Colonic mucosa (tissue), 4 donors: ENCODE data around the gene TSPAN8. TPM values are rescaled to one million over a fixed set of nuclear protein-coding genes. Genes with fewer than 3 reads are reported as not detected.

Source experiments
- DNase-seq: peaks from one replicate; pipeline ENCODE4 v3.0.0-alpha.2; 2020
- H3K27ac ChIP-seq: fragments of 200-600 bp; one replicate; pipeline ENCODE4 v1.8.0; 2021
- H3K27me3 ChIP-seq: fragments of 200-600 bp; one replicate; pipeline ENCODE4 v1.8.0; 2021
- H3K36me3 ChIP-seq: fragments of 200-600 bp; one replicate; pipeline ENCODE4 v1.8.0; 2021
- H3K4me1 ChIP-seq: fragments of 200-600 bp; one replicate; pipeline ENCODE4 v1.8.0; 2021; ENCODE audit warnings: mild to moderate bottlenecking
- H3K4me3 ChIP-seq: fragments of 200-600 bp; one replicate; pipeline ENCODE4 v1.8.0; 2021
- H3K9ac ChIP-seq, 2 donors: one replicate each; pipeline ENCODE4 v1.7.0; 2013; ENCODE audit warnings: control low read depth in 2 of 2, low read depth in 2 of 2, low read length in 2 of 2
- H3K9me3 ChIP-seq: fragments of 200-600 bp; one replicate; pipeline ENCODE4 v1.8.0; 2021
- intact Hi-C: fragments of 100-400 bp; cut with DNase I; formaldehyde crosslinking; loops from one replicate; pipeline ENCODE4 v1.14.1; 2022
- total RNA-seq, 2 donors: library from RNA; stranded (reverse); fragmentation: NEBNext Ultra II Directional in 1 of 2; extraction: Animal tissue kit (Norgen Biotek cat#: 25700) in 1 of 2; gene quantifications; one replicate each; pipeline ENCODE4 v1.2.1, GENCODE V29; 2021
- TF ChIP-seq, protein P1 (sequence below): fragments of 200-600 bp; IDR thresholded peaks from one replicate; pipeline ENCODE4 v1.8.0; 2022; ENCODE audit warnings: antibody characterized with exemption, mild to moderate bottlenecking
- donor health status: healthy.
- donor health status: DM: no; HTN: no; CAD: no.
- donor health status: DM: no; HTN: no; CAD: no.

The TSPAN8 gene
- total RNA-seq, 2 donors from 2014 or later, result 1,318 to 1,657 TPM

DNA sequence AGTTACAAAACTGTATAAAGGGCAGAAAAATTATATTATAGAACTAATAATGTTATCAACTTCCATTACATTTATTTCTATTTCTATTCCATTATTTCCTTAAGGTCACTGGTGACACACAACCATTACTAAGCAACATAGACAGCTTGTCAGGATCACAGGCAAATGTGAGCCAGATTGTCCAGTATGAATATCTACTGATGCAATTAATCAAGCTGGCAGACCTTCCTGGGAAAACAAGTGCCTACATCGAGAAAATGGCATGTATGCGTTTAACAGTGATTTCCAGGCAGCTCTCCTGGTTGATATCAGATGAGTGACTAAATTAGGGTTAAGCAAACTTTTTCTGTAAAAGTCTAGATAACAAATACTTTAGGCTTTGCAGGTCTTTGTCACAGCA lies 36.9 kb upstream of the TSPAN8 start:
- Histone ChIP-seq H3K27me3 (no peaks in the 10 kb centered on the region), H3K4me1 (no peaks in the 10 kb centered on the region), H3K9ac (no peak overlapping the region), H3K27ac (no peak overlapping the region), H3K4me3 (no peak overlapping the region), H3K9me3 (no peaks in the 10 kb centered on the region), H3K36me3 (no peaks in the 10 kb centered on the region)
- intact Hi-C loops, result no loop called here
- TF ChIP-seq, protein P1, sequence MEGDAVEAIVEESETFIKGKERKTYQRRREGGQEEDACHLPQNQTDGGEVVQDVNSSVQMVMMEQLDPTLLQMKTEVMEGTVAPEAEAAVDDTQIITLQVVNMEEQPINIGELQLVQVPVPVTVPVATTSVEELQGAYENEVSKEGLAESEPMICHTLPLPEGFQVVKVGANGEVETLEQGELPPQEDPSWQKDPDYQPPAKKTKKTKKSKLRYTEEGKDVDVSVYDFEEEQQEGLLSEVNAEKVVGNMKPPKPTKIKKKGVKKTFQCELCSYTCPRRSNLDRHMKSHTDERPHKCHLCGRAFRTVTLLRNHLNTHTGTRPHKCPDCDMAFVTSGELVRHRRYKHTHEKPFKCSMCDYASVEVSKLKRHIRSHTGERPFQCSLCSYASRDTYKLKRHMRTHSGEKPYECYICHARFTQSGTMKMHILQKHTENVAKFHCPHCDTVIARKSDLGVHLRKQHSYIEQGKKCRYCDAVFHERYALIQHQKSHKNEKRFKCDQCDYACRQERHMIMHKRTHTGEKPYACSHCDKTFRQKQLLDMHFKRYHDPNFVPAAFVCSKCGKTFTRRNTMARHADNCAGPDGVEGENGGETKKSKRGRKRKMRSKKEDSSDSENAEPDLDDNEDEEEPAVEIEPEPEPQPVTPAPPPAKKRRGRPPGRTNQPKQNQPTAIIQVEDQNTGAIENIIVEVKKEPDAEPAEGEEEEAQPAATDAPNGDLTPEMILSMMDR, result no peak
- DNase-seq, result no peak

DNA sequence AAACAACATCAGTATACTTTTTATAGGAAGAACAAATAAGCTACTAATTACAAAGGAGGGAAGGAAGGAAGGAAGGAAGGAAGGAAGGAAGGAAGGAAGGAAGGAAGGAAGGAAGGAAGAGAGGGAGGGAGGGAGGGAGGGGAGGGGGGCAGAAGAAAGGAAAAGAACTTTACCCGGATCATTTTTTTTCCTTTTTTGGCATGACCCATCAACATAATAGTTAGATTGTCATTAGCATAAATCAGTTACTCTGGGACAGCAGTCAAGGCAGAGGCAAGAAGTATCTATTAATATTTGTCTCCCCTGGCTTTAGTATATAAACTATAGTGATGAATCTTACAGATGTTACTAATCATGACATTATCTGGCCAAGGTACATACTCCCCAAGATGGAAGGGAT lies 35.2 kb upstream of the TSPAN8 start:
- Histone ChIP-seq H3K4me1 (no peaks in the 10 kb centered on the region), H3K9me3 (no peaks in the 10 kb centered on the region), H3K27ac (no peak overlapping the region), H3K9ac (no peak overlapping the region), H3K4me3 (no peak overlapping the region), H3K36me3 (no peaks in the 10 kb centered on the region), H3K27me3 (no peaks in the 10 kb centered on the region)
- TF ChIP-seq, protein P1, result no peak
- DNase-seq, result no peak
- intact Hi-C loops, result no loop called here

DNA sequence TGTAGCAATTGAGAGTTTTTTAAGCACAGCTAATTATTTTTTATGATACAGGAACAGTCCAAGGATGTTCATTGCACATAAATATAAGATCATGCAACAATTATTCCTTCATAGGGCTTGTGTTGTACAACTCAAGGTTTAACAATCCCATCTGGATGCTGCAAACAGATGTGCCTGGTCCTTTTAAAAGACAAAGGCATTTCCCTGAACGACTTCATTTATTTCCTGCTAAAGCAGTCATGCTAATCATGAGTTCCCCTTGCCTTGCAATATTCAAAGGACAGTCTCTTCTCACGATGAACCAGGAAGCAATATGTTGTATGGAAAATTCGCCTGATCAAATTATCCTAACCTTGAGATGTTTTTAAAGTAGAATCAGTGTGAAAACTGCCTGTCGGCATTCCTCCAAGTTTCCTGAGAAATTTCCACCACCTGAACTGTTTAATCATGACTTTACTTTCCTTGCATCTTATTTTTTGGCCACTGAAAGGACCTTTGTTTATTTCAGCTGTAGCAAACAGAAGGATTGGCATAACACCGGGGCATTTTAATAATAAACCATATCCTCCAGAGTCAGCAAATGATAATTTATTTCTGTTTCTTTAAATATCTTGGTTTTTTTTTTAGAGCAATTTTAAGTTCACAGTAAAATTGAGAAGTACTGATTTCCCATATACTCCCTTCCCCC lies 33.9 kb upstream of the TSPAN8 start:
- intact Hi-C loops, result no loop called here
- no peak overlapping the region for H3K4me3 ChIP-seq
- TF ChIP-seq, protein P1, result no peak

DNA sequence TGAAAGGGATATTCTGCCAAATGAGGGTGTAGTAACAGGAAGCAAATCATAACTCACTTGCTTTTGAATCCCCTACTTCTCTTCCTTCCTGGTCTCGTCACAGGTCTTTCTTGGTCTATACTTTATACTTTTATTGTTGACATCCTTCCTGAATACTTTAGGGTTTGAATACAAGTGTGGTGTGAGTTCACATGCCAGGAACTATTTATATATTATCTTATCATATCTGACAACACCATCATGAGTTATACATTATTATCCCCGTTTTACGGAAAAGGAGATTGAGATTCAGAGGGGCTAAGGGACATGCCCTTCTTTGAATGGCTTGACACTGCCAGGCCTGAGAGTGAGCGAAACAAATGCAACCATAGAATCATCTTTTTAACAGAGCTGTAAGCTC lies 33.0 kb upstream of the TSPAN8 start:
- Histone ChIP-seq H3K36me3 (no peaks in the 10 kb centered on the region), H3K27me3 (no peaks in the 10 kb centered on the region), H3K9ac (no peak overlapping the region), H3K27ac (no peak overlapping the region), H3K4me3 (no peak overlapping the region), H3K4me1 (no peaks in the 10 kb centered on the region), H3K9me3 (no peaks in the 10 kb centered on the region)
- intact Hi-C loops, result no loop called here
- TF ChIP-seq, protein P1, result no peak
- DNase-seq, result no peak

More for the DNA sequence above, 33.9 kb upstream of the TSPAN8 start:
- H3K27ac ChIP-seq, result no peak overlapping the region
- no peak for DNase-seq
- no peak overlapping the region for H3K9ac ChIP-seq
- no peaks in the 10 kb centered on the region for H3K9me3 ChIP-seq
- no peaks in the 10 kb centered on the region for H3K36me3 ChIP-seq
- H3K4me1 ChIP-seq, result no peaks in the 10 kb centered on the region
- no peaks in the 10 kb centered on the region for H3K27me3 ChIP-seq

DNA sequence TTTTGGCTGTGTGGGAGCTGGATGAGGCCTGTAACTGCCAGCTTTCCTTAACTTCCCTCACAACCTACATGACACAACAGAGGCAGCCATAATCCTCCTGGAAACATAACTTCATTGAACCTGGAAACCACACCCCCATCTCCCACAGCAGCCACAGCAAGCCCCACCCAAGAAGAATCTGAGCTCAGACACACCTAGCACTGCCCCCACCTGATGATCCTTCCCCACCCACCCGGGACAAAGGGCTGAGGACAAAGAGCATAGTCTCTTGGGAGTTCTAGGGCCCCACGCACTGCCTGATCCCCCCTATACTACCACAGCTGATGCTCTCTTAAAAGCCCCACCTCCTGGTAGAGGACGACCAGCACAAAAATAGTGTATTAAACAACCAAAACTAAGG lies 29.6 kb upstream of the TSPAN8 start:
- Histone ChIP-seq H3K27ac (no peak overlapping the region), H3K36me3 (no peaks in the 10 kb centered on the region), H3K9ac (no peak overlapping the region), H3K4me1 (no peaks in the 10 kb centered on the region), H3K27me3 (no peaks in the 10 kb centered on the region), H3K4me3 (no peak overlapping the region), H3K9me3 (no peaks in the 10 kb centered on the region)
- TF ChIP-seq, protein P1, result no peak
- no peak for DNase-seq
- intact Hi-C loops, result no loop called here
